ENCODE measurements around the gene ANO8.
"Not testable (repeated sequence)": the region's sequence is repeated elsewhere in the genome, so short reads cannot be mapped to it uniquely, and the experiment has no call there.

The ANO8 gene

GRCh38 chr19:17334414-17335409 lies at the start of gene ANO8:
Gene ANO8, minus strand, starts transcription at chr19:17334855. Its CDS starts 185 bp downstream, at chr19:17334670.
- peak; percentile 99 for DNase-seq
- TF ChIP-seq GATA1 (IDR thresholded peaks at IDR 0.05; ENCODE audit: low read depth, low read length) (no peak), POLR2A (IDR thresholded peaks at IDR 0.05; ENCODE audit: low read length) (no peak)

- no peak for DNase-seq
- no peak for TF ChIP-seq GATA1 (IDR thresholded peaks at IDR 0.05; ENCODE audit: low read depth, low read length)
- TF ChIP-seq POLR2A (IDR thresholded peaks at IDR 0.05; ENCODE audit: low read length), result no peak
Observed at GRCh38 chr19:17380426-17381138, 45.9 kb upstream of the ANO8 start.

GRCh38 chr19:17379221-17379631 lies 44.6 kb upstream of the ANO8 start:
- TF ChIP-seq GATA1 (IDR thresholded peaks at IDR 0.05; ENCODE audit: low read depth, low read length) (no peak), POLR2A (IDR thresholded peaks at IDR 0.05; ENCODE audit: low read length) (no peak)
- no peak for DNase-seq

GRCh38 chr19:17378271-17378670 lies 43.6 kb upstream of the ANO8 start:
- no peak for DNase-seq
- no peak for TF ChIP-seq GATA1 (IDR thresholded peaks at IDR 0.05; ENCODE audit: low read depth, low read length)

GRCh38 chr19:17376935-17377600 lies 42.4 kb upstream of the ANO8 start, which contains the start of gene PLVAP:
Gene PLVAP, minus strand, starts transcription at chr19:17377342. Its CDS starts 54 bp downstream, at chr19:17377288.
- peak; percentile 92 to 94 for DNase-seq
- TF ChIP-seq POLR2A (IDR thresholded peaks at IDR 0.05; ENCODE audit: low read length) (no peak), GATA1 (IDR thresholded peaks at IDR 0.05; ENCODE audit: low read depth, low read length) (no peak)

- DNase-seq, result no peak
- no peak for TF ChIP-seq GATA1 (IDR thresholded peaks at IDR 0.05; ENCODE audit: low read depth, low read length)
Observed at GRCh38 chr19:17370026-17370587, 35.5 kb upstream of the ANO8 start.

- DNase-seq, result no peak
- TF ChIP-seq GATA1 (IDR thresholded peaks at IDR 0.05; ENCODE audit: low read depth, low read length) (no peak), POLR2A (IDR thresholded peaks at IDR 0.05; ENCODE audit: low read length) (no peak)
Observed at GRCh38 chr19:17365361-17365760, 30.7 kb upstream of the ANO8 start.

GRCh38 chr19:17363852-17364605 lies 29.4 kb upstream of the ANO8 start:
- DNase-seq, result not testable (repeated sequence)

GRCh38 chr19:17359905-17360800 lies 25.5 kb upstream of the ANO8 start:
- DNase-seq, result no peak
- no peak for TF ChIP-seq GATA1 (IDR thresholded peaks at IDR 0.05; ENCODE audit: low read depth, low read length)
- no peak for TF ChIP-seq POLR2A (IDR thresholded peaks at IDR 0.05; ENCODE audit: low read length)

GRCh38 chr19:17358395-17358794 lies 23.7 kb upstream of the ANO8 start:
- TF ChIP-seq GATA1 (IDR thresholded peaks at IDR 0.05; ENCODE audit: low read depth, low read length) (no peak), POLR2A (IDR thresholded peaks at IDR 0.05; ENCODE audit: low read length) (no peak)
- no peak for DNase-seq

GRCh38 chr19:17357724-17358123 lies 23.1 kb upstream of the ANO8 start:
- TF ChIP-seq GATA1 (IDR thresholded peaks at IDR 0.05; ENCODE audit: low read depth, low read length), result no peak
- no peak for TF ChIP-seq POLR2A (IDR thresholded peaks at IDR 0.05; ENCODE audit: low read length)

GRCh38 chr19:17357078-17357666 lies 22.5 kb upstream of the ANO8 start:
- DNase-seq, result no peak
- TF ChIP-seq GATA1 (IDR thresholded peaks at IDR 0.05; ENCODE audit: low read depth, low read length), result no peak
- no peak for TF ChIP-seq POLR2A (IDR thresholded peaks at IDR 0.05; ENCODE audit: low read length)

More at GRCh38 chr19:17357724-17358123, 23.1 kb upstream of the ANO8 start:
- DNase-seq, result no peak

Data from erythroblast (primary cell).